HG03378 (cell line): ENCODE data around the gene PHLDB1.
"Not testable (repeated sequence)": the region's sequence is repeated elsewhere in the genome, so short reads cannot be mapped to it uniquely, and the experiment has no call there.

Source experiments
- ATAC-seq: cut with Tn5 transposase; IDR thresholded peaks from one replicate; pipeline ENCODE4 v1.9.1; 2021; ENCODE audit warnings: mild to moderate bottlenecking, moderate library complexity; ENCODE audit not compliant: unreplicated experiment

The PHLDB1 gene

GRCh38 chr11:118658429-118659313 lies 51.3 kb downstream of the PHLDB1 start:
- ATAC-seq = no peak

GRCh38 chr11:118659314-118659952 lies 52.0 kb downstream of the PHLDB1 start:
- ATAC-seq = no peak

- ATAC-seq = no peak
These were observed 52.7 kb downstream of the PHLDB1 start for GRCh38 chr11:118659953-118660680.

GRCh38 chr11:118660681-118661424 lies 53.4 kb downstream of the PHLDB1 start:
- ATAC-seq = no peak

- no peak for ATAC-seq
These were observed 54.2 kb downstream of the PHLDB1 start for GRCh38 chr11:118661425-118662301.

- no peak for ATAC-seq
These were observed 55.2 kb downstream of the PHLDB1 start for GRCh38 chr11:118662401-118663271.

GRCh38 chr11:118663381-118663780 lies 56.0 kb downstream of the PHLDB1 start:
- ATAC-seq = no peak

GRCh38 chr11:118663902-118664301 lies 56.5 kb downstream of the PHLDB1 start:
- ATAC-seq = no peak

- ATAC-seq = no peak
These were observed 59.0 kb downstream of the PHLDB1 start for GRCh38 chr11:118666371-118666770.

GRCh38 chr11:118670063-118670462 lies 62.6 kb downstream of the PHLDB1 start:
- no peak for ATAC-seq

- no peak for ATAC-seq
These were observed 63.8 kb downstream of the PHLDB1 start for GRCh38 chr11:118671254-118671653.

GRCh38 chr11:118672846-118673245 lies 65.4 kb downstream of the PHLDB1 start:
- ATAC-seq = no peak

GRCh38 chr11:118673361-118674081 lies 66.1 kb downstream of the PHLDB1 start:
- no peak for ATAC-seq

GRCh38 chr11:118674082-118674435 lies 66.6 kb downstream of the PHLDB1 start:
- no peak for ATAC-seq

GRCh38 chr11:118677977-118678376 lies 70.6 kb downstream of the PHLDB1 start:
- ATAC-seq = no peak

GRCh38 chr11:118678908-118679307 lies 71.5 kb downstream of the PHLDB1 start:
- ATAC-seq = not testable (repeated sequence)

GRCh38 chr11:118679483-118679882 lies 72.1 kb downstream of the PHLDB1 start, which contains the start of gene TREH:
Gene TREH (minus strand): TSS chr11:118679650. CDS start chr11:118679627, 23 bp downstream.
- no peak for ATAC-seq

GRCh38 chr11:118682372-118682771 lies 75.0 kb downstream of the PHLDB1 start:
- ATAC-seq = no peak
